HG02759 (cell line): ENCODE results near the gene GADD45GIP1.

ENCODE experiments used
- ATAC-seq: cut with Tn5 transposase; IDR thresholded peaks from one replicate; pipeline ENCODE4 v1.9.1; 2021; ENCODE audit warnings: mild to moderate bottlenecking, moderate library complexity; ENCODE audit not compliant: unreplicated experiment

Gene GADD45GIP1

DNA sequence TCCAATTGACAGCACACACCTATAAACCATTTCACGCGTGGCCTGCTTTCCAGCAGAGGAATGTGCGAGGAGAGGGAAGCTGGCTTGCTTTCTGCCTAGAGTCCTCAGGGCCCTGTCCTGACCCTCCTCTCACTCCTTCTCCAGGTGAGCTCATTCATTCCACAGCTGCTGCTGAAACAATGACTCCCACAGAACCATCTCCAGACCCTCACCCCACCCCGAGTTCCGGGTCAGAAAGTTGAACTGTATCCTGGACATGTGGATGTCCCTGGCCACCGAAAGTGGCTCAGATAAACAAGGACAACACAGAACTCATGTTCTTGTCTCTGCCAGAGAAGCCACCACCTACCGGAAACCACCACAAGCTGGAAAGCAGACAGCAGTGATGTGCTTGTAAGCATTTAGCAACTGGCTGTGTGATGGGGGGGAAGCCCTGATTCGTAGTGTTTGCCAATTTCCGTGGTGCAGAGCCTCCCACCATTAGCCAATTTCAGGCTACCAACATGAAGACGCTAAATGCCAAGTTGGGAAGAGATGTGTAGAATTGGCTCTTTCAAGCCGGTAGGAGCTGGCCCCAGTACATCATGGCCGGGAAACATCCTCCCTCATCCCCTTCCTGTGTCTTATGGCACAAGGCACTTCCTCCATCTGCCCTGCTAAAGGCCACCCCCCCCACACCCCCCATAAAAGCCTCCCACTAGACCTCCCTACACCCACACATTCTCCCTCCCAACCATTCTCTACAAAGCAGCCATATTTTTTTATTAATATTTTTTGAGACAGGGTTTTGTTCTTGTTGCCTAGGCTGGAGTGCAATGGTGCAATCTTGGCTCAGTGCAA is 43.0 kb downstream of the GADD45GIP1 start:
- ATAC-seq = no peak

DNA sequence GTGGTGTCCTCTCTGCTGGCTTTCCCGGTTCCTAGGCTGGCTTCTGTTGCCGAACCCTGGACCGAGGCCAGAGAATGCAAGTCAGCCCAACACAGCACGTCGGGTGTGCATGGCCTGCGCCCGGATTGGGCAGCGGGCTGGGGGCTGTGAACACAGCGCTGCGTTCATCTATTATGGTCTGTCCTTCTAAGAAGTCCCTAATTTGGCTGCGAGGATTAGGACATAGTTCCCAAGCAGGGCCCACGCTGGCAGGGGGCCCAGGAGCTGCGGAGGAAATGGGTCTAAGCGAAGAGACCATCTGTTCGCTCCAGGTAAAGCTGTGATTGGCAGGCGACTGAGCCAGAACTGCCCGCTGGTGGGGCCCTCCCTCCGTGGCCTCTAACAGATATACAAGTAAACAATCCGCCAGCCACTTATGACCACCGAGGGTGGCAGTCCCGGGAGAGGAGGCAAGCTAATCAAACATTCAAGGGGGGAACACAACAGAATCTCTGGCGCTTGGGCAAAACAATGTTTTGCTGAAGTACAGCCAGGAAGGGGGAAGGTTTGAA is 43.9 kb downstream of the GADD45GIP1 start:
- no peak for ATAC-seq

DNA sequence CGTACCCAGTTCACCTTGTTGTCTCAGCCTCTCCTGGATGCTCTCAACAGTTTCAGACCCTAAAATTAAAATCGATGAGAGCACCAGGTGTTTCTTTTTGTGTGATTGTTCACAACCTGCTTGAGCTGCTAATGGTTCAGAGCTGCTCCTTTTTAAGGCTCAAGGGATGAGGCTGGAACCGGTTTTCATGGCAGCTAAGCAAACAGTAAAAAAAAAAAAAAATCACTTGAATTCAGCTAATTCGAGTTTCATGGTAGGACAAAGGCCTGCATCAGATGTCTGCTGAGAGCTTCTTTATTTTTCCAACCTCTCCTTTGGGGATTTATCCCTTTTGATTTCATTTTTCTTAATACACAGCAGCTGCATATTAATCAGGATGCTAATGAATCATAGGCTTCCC is 44.5 kb downstream of the GADD45GIP1 start:
- no peak for ATAC-seq

DNA sequence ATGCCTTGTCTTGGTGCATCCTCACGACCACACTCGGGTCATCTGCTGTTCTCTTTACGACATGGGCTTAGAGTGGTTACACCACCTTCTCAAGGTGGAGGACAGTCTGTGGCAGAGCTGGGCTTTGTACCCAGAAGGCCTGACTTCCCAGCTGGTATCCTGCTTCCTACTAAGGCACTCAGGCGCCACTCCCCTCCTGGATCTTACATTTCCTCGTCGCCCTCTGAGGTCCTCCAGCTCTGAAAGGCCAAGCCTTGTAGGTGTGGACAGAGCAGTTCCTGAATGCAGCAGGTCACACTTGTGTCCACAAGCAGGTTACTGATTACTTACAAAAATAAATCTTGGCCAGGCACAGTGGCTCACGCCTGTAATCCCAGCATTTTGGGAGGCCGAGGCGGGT is 49.9 kb downstream of the GADD45GIP1 start:
- ATAC-seq = no peak
